Peyer's patch (tissue), 4 donors: ENCODE data around the gene BRAF. TPM values are rescaled to one million over a fixed set of nuclear protein-coding genes. Genes with fewer than 3 reads are reported as not detected.
"Not testable (repeated sequence)": the region's sequence is repeated elsewhere in the genome, so short reads cannot be mapped to it uniquely, and the experiment has no call there.

Source experiments
- DNase-seq, 3 donors: peaks; one replicate each; pipeline ENCODE4 v3.0.0-alpha.2; 2017 to 2019
- H3K27ac ChIP-seq, 4 donors: fragments of 200-600 bp; sonication (generic); one replicate each; pipeline ENCODE4 v1.5.1; 2016 to 2019
- H3K27me3 ChIP-seq, 2 donors: fragments of 200-600 bp; sonication (generic); one replicate each; pipeline ENCODE4 v1.5.1; 2019
- H3K36me3 ChIP-seq, 3 donors: fragments of 200-600 bp; sonication (generic); one replicate each; pipeline ENCODE4 v1.5.1; 2016 to 2019
- H3K4me1 ChIP-seq, 4 donors: fragments of 200-600 bp; sonication (generic); one replicate each; pipeline ENCODE4 v1.5.1; 2016 to 2019
- H3K4me3 ChIP-seq, 4 donors: fragments of 200-600 bp; sonication (generic); 1 replicate in 3 of 4; 2 replicates in 1 of 4; pipeline ENCODE4 v1.5.1; 2016 to 2019; ENCODE audit warnings: mild to moderate bottlenecking in 1 of 4
- H3K9me3 ChIP-seq, 4 donors: fragments of 200-600 bp; sonication (generic); one replicate each; pipeline ENCODE4 v1.5.1; 2016 to 2019; ENCODE audit warnings: mild to moderate bottlenecking in 1 of 4
- POLR2A ChIP-seq, 2 donors: fragments of 450-650 bp; IDR thresholded peaks; one replicate each; pipeline ENCODE4 v1.5.1; 2017; ENCODE audit warnings: antibody characterized with exemption in 2 of 2, mild to moderate bottlenecking in 2 of 2, moderate library complexity in 2 of 2
- total RNA-seq, 4 donors: library from RNA; depleted of rRNA; stranded (reverse); fragments of >200 nt; gene quantifications; one replicate each; pipeline ENCODE4 v1.1.0, GENCODE V29; 2016
- TF ChIP-seq, protein P1 (sequence below), 6 experiments: fragments of 450-650 bp in 4 of 6; fragments of 200-600 bp in 2 of 6; sonication (generic) in 1 of 6; IDR thresholded peaks; one replicate each; pipeline ENCODE4 v1.5.1; 2017 to 2019; ENCODE audit warnings: antibody characterized with exemption in 6 of 6, mild to moderate bottlenecking in 3 of 6, moderate library complexity in 1 of 6

BRAF gene
- total RNA-seq, 4 donors from 2014 or later, result 26.3 to 97.4 (median 47.6) TPM

DNA sequence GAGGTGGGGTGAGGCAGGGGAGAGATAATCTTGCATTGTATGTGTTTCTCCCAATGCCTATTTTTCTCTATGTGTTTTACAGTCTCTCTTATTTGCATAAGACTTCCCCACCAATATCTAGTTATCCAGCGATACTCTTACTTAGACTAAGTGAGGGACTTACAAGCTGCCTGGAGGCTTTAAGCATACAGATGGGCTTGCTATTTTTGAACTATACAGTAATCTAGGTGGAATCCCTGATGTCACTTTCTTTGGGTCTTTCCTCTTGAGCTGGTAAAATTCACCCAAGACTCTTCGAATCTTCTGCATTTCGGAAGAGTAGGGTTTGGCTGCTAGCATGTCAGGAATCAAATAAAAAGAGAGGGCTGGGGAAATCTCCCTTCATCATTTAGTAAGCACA, 151.6 kb downstream of the BRAF start:
- TF ChIP-seq, protein P1, sequence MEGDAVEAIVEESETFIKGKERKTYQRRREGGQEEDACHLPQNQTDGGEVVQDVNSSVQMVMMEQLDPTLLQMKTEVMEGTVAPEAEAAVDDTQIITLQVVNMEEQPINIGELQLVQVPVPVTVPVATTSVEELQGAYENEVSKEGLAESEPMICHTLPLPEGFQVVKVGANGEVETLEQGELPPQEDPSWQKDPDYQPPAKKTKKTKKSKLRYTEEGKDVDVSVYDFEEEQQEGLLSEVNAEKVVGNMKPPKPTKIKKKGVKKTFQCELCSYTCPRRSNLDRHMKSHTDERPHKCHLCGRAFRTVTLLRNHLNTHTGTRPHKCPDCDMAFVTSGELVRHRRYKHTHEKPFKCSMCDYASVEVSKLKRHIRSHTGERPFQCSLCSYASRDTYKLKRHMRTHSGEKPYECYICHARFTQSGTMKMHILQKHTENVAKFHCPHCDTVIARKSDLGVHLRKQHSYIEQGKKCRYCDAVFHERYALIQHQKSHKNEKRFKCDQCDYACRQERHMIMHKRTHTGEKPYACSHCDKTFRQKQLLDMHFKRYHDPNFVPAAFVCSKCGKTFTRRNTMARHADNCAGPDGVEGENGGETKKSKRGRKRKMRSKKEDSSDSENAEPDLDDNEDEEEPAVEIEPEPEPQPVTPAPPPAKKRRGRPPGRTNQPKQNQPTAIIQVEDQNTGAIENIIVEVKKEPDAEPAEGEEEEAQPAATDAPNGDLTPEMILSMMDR (IDR thresholded peaks at IDR 0.05), result no peak
- TF ChIP-seq POLR2A (IDR thresholded peaks at IDR 0.05), result no peak
- Histone ChIP-seq H3K4me1 (no peaks in the 10 kb centered on the region), H3K4me3 (no peak overlapping the region), H3K36me3 (peaks cover 0 to 50% (median 0%) of the 10 kb centered on the region in 3 donors), H3K27ac (no peak overlapping the region), H3K9me3 (no peaks in the 10 kb centered on the region), H3K27me3 (no peaks in the 10 kb centered on the region)
- DNase-seq, result no peak

DNA sequence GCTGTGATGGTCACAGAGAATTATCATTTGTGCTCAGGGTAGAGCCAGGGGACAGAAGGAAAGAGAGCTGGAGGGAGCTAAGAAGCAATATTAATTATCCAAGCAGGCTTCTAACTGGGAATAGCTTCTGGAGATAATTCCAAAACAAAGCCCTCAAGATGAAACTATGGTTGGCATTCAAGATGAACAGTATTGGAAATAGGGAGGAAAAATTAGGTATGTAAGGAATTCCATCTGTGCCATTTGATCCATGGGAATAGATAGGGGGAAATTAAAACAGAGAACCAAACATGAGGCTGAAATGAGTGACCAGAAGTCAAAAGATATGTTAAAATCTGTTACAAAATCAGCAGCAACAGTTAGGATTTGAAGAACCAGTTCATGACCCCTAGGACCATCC, 152.9 kb downstream of the BRAF start:
- DNase-seq, result no peak
- Histone ChIP-seq H3K4me1 (no peaks in the 10 kb centered on the region), H3K27ac (no peak overlapping the region), H3K9me3 (no peaks in the 10 kb centered on the region), H3K27me3 (no peaks in the 10 kb centered on the region), H3K36me3 (peaks cover 0 to 42% (median 0%) of the 10 kb centered on the region in 3 donors), H3K4me3 (no peak overlapping the region)
- TF ChIP-seq, protein P1 (IDR thresholded peaks at IDR 0.05), result no peak
- TF ChIP-seq POLR2A (IDR thresholded peaks at IDR 0.05), result no peak

DNA sequence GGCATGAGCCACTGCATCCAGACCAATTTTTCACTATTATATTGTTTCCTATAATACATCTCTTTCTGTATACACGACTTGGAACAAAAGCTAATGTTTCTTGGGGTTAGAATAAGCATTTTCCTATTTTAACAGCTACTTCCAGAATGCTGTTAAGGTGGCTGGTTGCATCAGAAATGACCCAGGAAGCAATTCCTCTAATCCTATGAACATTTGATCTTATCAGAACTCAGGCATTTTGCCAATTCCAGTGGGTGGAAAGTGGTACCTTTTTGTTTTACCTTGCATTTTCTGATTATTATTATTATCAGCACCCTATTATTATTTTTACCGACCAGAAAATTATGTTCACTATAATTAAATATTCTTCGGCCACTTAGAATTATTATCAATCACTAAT, 154.9 kb downstream of the BRAF start:
- Histone ChIP-seq H3K36me3 (peaks cover 0 to 33% (median 0%) of the 10 kb centered on the region in 3 donors), H3K4me1 (no peaks in the 10 kb centered on the region), H3K27me3 (no peaks in the 10 kb centered on the region), H3K4me3 (no peak overlapping the region), H3K27ac (no peak overlapping the region), H3K9me3 (no peaks in the 10 kb centered on the region)
- TF ChIP-seq, protein P1 (IDR thresholded peaks at IDR 0.05), result no peak
- TF ChIP-seq POLR2A (IDR thresholded peaks at IDR 0.05), result no peak
- DNase-seq, result no peak

DNA sequence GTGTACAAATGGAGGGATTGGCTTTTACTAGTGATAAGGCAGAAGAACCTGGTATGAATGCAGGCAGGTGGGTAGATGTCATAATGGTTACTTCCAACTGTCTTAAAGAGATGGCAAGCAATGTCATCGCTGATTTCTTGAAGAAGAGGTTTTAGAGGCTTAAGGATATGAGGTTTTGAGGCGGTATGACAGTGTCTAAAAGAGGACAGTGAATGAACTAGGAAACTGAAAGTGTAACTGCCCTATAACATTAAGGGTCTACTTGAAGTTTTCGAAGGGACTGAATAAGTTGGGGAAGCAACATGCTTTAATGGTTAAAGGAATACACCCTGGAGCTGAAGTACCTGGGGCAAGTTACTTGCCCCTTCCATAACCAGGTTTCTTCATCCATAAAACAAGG, 157.3 kb downstream of the BRAF start:
- TF ChIP-seq, protein P1 (IDR thresholded peaks at IDR 0.05), result no peak
- no peak for TF ChIP-seq POLR2A (IDR thresholded peaks at IDR 0.05)
- no peaks in the 10 kb centered on the region for H3K27me3 ChIP-seq
- H3K4me1 ChIP-seq, result no peaks in the 10 kb centered on the region
- H3K36me3 ChIP-seq, result peaks cover 0 to 24% (median 0%) of the 10 kb centered on the region in 3 donors
- H3K9me3 ChIP-seq, result no peaks in the 10 kb centered on the region
- no peak overlapping the region for H3K27ac ChIP-seq
- H3K4me3 ChIP-seq, result no peak overlapping the region
- no peak for DNase-seq

DNA sequence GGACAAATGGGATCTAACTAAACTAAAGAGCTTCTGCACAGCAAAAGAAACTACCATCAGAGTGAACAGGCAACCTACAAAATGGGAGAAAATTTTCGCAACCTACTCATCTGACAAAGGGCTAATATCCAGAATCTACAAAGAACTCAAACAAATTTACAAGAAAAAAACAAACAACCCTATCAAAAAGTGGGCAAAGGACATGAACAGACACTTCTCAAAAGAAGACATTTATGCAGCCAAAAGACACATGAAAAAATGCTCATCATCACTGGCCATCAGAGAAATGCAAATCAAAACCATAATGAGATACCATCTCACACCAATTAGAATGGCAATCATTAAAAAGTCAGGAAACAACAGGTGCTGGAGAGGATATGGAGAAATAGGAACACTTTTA, 159.3 kb downstream of the BRAF start:
- H3K27ac ChIP-seq, H3K4me1 ChIP-seq, DNase-seq, H3K27me3 ChIP-seq, H3K9me3 ChIP-seq, H3K4me3 ChIP-seq: not testable (repeated sequence)
- H3K36me3 ChIP-seq, result peaks cover 0 to 16% (median 0%) of the 10 kb centered on the region in 3 donors

DNA sequence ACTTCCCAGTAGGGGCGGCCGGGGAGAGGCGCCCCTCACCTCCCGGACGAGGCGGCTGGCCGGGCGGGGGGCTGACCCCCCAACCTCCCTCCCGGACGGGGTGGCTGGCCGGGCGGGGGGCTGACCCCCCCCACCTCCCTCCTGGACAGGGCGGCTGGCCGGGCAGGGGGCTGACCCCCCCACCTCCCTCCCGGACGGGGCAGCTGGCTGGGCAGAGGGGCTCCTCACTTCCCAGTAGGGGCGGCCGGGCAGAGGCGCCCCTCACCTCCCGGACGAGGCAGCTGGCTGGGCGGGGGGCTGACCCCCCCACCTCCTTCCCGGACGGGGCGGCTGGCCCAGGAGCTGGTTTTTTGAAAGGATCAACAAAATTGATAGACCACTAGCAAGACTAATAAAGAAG, 161.6 kb downstream of the BRAF start:
- H3K4me1 ChIP-seq, H3K36me3 ChIP-seq, H3K4me3 ChIP-seq: not testable (repeated sequence)

DNA sequence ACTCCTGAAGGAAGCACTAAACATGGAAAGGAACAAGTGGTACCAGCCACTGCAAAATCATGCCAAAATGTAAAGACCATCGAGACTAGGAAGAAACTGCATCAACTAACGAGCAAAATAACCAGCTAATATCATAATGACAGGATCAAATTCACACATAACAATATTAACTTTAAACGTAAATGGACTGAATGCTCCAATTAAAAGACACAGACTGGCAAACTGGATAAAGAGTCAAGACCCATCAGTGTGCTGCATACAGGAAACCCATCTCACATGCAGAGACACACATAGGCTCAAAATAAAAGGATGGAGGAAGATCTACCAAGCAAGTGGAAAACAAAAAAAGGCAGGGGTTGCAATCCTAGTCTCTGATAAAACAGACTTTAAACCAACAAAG, 163.4 kb downstream of the BRAF start:
- not testable (repeated sequence) for H3K9me3 ChIP-seq, H3K27me3 ChIP-seq, DNase-seq, H3K4me3 ChIP-seq, H3K36me3 ChIP-seq, H3K4me1 ChIP-seq, H3K27ac ChIP-seq

More for the DNA sequence above, 161.6 kb downstream of the BRAF start:
- H3K9me3 ChIP-seq, H3K27ac ChIP-seq, H3K27me3 ChIP-seq, DNase-seq: not testable (repeated sequence)
